RWPE1 (cell line): ENCODE data around the gene HOXA10.

Source experiments
- CTCF ChIA-PET: fragments of 350-600 bp; sonication (Branson Sonifier 250); formaldehyde crosslinking; extraction: SDS; loops from one replicate; lab custom pipeline; 2021; lab: Yijun Ruan, JAX
- POLR2A ChIA-PET: fragments of 400-600 bp; formaldehyde crosslinking; extraction: SDS; loops from one replicate; lab custom pipeline; 2020; ENCODE audit warnings: antibody characterized with exemption; ENCODE audit not compliant: low non-redundant PET; lab: Yijun Ruan, JAX
- DNase-seq: peaks from one replicate; pipeline ENCODE4 v3.0.0; 2012; ENCODE audit warnings: low spot score
- H3K27ac ChIP-seq: fragments of 450-650 bp; 2 replicates; pipeline ENCODE4 v1.5.1; 2017
- CTCF ChIP-seq: fragments of 450-650 bp; conservative IDR thresholded peaks from 2 replicates; pipeline ENCODE4 v1.5.1; 2017; ENCODE audit warnings: low read depth, mild to moderate bottlenecking

Gene HOXA10

GRCh38 chr7:27128776-27129728 lies 45.1 kb downstream of the HOXA10 start:
- no peak overlapping the region for H3K27ac ChIP-seq
- POLR2A ChIA-PET = no interaction called here
- CTCF ChIA-PET = interaction anchor here (0.6 to 0.7 kb wide), 2 partner anchors 103 to 777 kb away, joined by 4 to 6 read pairs; no protein-coding TSS in a partner anchor
- no peak for TF ChIP-seq CTCF
- DNase-seq = no peak

- ChIA-PET POLR2A (no interaction called here), CTCF (no interaction called here)
- no peak overlapping the region for H3K27ac ChIP-seq
- no peak for TF ChIP-seq CTCF
- no peak for DNase-seq
Observed at GRCh38 chr7:27128034-27128433, 46.1 kb downstream of the HOXA10 start.

DNA sequence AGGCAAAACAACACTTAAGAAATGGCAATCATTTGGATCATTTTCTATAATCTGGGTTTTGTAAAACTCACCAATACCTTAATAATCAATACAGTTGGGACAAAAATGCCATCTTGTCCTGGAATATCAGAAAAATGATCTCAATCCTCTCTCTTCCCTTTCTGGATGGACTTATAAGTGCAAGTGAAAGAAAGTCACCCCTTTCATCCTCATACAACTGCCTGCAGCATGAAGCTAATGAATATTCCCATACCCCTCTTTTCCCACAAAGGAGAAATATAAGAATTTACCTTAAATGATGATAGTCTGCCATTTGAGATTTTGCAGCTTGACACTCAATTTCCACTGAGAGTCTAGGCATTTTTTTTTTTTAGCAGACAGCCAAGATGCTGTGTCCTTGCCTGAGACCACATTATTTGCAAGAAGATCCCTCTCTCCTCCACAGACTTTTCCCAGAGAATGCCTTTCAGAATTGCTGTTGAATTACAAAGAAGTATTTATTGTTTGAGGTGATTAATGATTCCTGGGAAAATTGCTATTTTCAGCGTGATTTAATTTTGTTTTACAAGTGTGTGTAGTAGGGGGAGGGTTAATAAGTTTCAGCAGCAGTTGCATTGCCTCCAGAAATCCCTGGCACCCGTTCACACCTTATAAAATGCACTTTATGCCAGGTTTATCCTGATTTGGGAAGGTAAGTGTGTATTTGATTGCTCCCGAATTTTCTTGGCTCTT lies 47.4 kb downstream of the HOXA10 start:
- DNase-seq = no peak
- ChIA-PET CTCF (interaction anchor here (0.6 kb wide), 1 partner anchor 440 kb away, joined by 3 read pairs; no protein-coding TSS in a partner anchor), POLR2A (no interaction called here)
- TF ChIP-seq CTCF = no peak
- H3K27ac ChIP-seq = no peak overlapping the region

DNA sequence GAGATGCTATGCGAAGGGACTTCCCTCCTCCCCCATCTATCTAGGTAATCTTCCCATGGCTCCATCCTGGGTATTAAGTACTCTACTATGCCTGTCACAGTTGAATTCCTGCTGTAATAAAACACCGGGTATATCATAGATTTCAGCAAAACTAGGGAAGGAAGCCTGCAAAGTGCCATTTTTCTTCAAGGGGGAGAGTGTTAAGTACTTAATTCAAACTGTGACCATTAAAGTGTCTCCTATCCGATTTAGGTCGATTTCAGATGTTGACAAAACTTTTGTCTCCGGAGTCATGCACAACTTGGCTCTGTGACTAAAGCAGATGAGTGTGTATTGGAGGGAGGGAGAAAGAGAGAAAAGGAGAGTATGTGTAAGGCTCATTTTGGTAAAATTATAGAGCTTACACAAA lies 48.1 kb downstream of the HOXA10 start:
- H3K27ac ChIP-seq = no peak overlapping the region
- POLR2A ChIA-PET = no interaction called here
- TF ChIP-seq CTCF = no peak
- DNase-seq = no peak
- CTCF ChIA-PET = no interaction called here

GRCh38 chr7:27124902-27125689 lies 49.0 kb downstream of the HOXA10 start:
- no peak for TF ChIP-seq CTCF
- POLR2A ChIA-PET = no interaction called here
- no peak for DNase-seq
- H3K27ac ChIP-seq = no peak overlapping the region
- CTCF ChIA-PET = no interaction called here
